Right lobe of liver (tissue), 6 donors: ENCODE measurements around the gene LZTR1. TPM values are rescaled to one million over a fixed set of nuclear protein-coding genes. Genes with fewer than 3 reads are reported as not detected.

Experiments used
- ATAC-seq, 4 donors: fragments of 200-7000 bp; cut with Tn5 transposase; one replicate each; pipeline ENCODE4 v1.9.1; 2020; ENCODE audit warnings: mild to moderate bottlenecking in 4 of 4, moderate library complexity in 4 of 4
- DNase-seq, 3 donors: peaks; one replicate each; pipeline ENCODE4 v3.0.0-alpha.2; 2020
- H3K27ac ChIP-seq, 3 donors: fragments of 200-600 bp; one replicate each; pipeline ENCODE4 v1.8.0; 2022
- H3K27me3 ChIP-seq, 2 donors: fragments of 200-600 bp; one replicate each; pipeline ENCODE4 v1.8.0; 2022
- H3K36me3 ChIP-seq, 4 donors: fragments of 200-600 bp; sonication (generic) in 1 of 4; one replicate each; pipeline versions ENCODE4 v1.5.1 to v1.8.0; 2017 to 2022; ENCODE audit warnings: control low read depth in 1 of 4
- H3K4me1 ChIP-seq, 4 donors: fragments of 200-600 bp; sonication (generic) in 1 of 4; one replicate each; pipeline versions ENCODE4 v1.5.1 to v1.8.0; 2017 to 2022; ENCODE audit warnings: control low read depth in 1 of 4
- H3K4me3 ChIP-seq, 3 donors: fragments of 200-600 bp; one replicate each; pipeline ENCODE4 v1.8.0; 2022
- H3K9me3 ChIP-seq, 4 donors: fragments of 200-600 bp; sonication (generic) in 1 of 4; one replicate each; pipeline versions ENCODE4 v1.5.1 to v1.8.0; 2017 to 2022; ENCODE audit warnings: control low read depth in 1 of 4
- POLR2A ChIP-seq: fragments of 450-650 bp; IDR thresholded peaks from one replicate; pipeline ENCODE4 v1.6.1; 2017; ENCODE audit warnings: antibody characterized with exemption, mild to moderate bottlenecking
- WGBS: methylation state at CpG from one replicate; pipeline ENCODE4 v1.1.6; 2018; ENCODE audit warnings: low coverage, low lambda C conversion rate; ENCODE audit not compliant: insufficient coverage; ENCODE audit errors: missing lambda C conversion rate; 5-methylcytosine and 5-hydroxymethylcytosine counted together
- intact Hi-C, 2 donors: fragments of 100-400 bp; cut with DNase I; formaldehyde crosslinking; loops; one replicate each; pipeline versions ENCODE4 v1.11.2 to v1.14.1; 2022
- total RNA-seq, 6 experiments: library from RNA; depleted of rRNA in 2 of 6; stranded (reverse); fragments of >200 nt in 2 of 6; fragmentation: NEBNext Ultra II Directional in 3 of 6; extraction: Animal tissue kit (Norgen Biotek cat#: 25700) in 3 of 6; gene quantifications; one replicate each; pipeline versions ENCODE4 v1.1.0 to v1.2.4, GENCODE V29; 2016 to 2023
- TF ChIP-seq, protein P1 (sequence below), 4 donors: fragments of 200-600 bp in 3 of 4; fragments of 450-650 bp in 1 of 4; IDR thresholded peaks; one replicate each; pipeline versions ENCODE4 v1.5.1 to v1.8.0; 2016 to 2022; ENCODE audit warnings: antibody characterized with exemption in 4 of 4, mild to moderate bottlenecking in 2 of 4
- donor health status: DM: no; HTN: yes; CAD: no.
- donor health status: DM: no; HTN: no; CAD: no.
- donor health status: DM: no; HTN: no; CAD: no.
- donor health status: DM: no; HTN: yes; CAD: no.
- donor health status: DM: no; HTN: yes; CAD: no.

LZTR1 gene
- total RNA-seq, 6 experiments from 2014 or later: 22.7 to 33.3 (median 27.0) TPM

GRCh38 chr22:21026783-21027692 lies 44.9 kb downstream of the LZTR1 start:
- Histone ChIP-seq H3K4me1 (no peaks in the 10 kb centered on the region), H3K27ac (no peak overlapping the region), H3K4me3 (no peak overlapping the region), H3K36me3 (no peaks in the 10 kb centered on the region), H3K27me3 (no peaks in the 10 kb centered on the region), H3K9me3 (no peaks in the 10 kb centered on the region)
- no peak for TF ChIP-seq POLR2A
- TF ChIP-seq, protein P1, sequence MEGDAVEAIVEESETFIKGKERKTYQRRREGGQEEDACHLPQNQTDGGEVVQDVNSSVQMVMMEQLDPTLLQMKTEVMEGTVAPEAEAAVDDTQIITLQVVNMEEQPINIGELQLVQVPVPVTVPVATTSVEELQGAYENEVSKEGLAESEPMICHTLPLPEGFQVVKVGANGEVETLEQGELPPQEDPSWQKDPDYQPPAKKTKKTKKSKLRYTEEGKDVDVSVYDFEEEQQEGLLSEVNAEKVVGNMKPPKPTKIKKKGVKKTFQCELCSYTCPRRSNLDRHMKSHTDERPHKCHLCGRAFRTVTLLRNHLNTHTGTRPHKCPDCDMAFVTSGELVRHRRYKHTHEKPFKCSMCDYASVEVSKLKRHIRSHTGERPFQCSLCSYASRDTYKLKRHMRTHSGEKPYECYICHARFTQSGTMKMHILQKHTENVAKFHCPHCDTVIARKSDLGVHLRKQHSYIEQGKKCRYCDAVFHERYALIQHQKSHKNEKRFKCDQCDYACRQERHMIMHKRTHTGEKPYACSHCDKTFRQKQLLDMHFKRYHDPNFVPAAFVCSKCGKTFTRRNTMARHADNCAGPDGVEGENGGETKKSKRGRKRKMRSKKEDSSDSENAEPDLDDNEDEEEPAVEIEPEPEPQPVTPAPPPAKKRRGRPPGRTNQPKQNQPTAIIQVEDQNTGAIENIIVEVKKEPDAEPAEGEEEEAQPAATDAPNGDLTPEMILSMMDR (IDR thresholded peaks at IDR 0.05): no peak
- DNase-seq (no peak), ATAC-seq (no peak)
- intact Hi-C loops: no loop called here
- 96% methylated on average over 5 of the region's 14 CpGs for WGBS

DNA sequence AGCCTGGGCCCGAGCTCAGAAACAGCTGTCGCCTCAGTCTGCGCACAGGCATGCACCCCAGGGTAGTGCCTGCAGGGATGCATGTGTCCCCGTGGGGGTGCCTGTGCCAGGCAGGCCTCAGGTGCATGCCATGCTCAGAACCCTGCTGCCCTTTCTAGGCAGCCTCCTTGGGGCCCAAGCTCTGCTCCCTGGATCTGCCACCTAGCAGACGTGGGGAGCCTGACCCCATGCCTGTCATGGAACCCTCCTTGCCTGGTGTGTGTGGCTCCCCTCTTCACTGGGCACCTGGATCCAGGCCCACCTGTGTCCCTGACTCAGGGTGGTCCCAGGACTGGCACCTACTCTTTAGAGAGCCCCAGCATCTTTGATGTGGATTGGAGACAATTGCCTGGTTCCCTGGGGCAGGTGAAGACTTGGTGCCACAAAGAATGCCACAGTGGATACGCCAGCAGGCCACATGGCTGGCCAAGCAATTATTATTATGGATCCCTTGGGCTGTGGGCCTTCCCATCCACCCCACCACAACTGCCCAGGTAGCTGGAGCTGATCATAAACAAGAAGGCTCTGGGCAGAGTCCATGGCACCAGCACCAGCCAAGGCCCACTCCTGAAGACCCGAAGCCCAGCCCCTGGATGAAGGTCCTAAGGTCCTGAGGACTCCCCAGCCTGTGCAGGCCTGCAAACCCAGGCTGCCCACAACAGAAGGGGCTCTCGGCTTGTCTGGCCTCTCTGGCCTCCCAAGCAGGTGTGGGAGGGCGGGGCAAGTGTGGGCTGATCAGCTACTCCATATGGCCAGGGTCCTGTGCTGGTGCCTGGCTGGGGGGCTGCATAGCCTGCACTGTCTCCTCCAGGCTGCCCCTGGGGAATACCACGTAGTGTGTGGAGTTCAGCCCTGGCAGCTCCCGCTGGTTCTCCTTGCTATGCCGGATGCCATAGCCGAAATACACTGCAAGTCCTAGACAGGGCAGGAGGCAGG lies 46.5 kb downstream of the LZTR1 start:
- Histone ChIP-seq H3K4me1 (no peaks in the 10 kb centered on the region), H3K9me3 (no peaks in the 10 kb centered on the region), H3K27ac (no peak overlapping the region), H3K27me3 (no peaks in the 10 kb centered on the region), H3K36me3 (no peaks in the 10 kb centered on the region), H3K4me3 (no peak overlapping the region)
- WGBS: no CpG with 5 or more reads among the region's 13 CpGs
- DNase-seq (no peak), ATAC-seq (no peak)
- intact Hi-C loops: no loop called here
- TF ChIP-seq POLR2A: no peak
- TF ChIP-seq, protein P1 (IDR thresholded peaks at IDR 0.05): no peak

- Histone ChIP-seq H3K36me3 (no peaks in the 10 kb centered on the region), H3K9me3 (no peaks in the 10 kb centered on the region), H3K27ac (no peak overlapping the region), H3K27me3 (no peaks in the 10 kb centered on the region), H3K4me3 (no peak overlapping the region), H3K4me1 (no peaks in the 10 kb centered on the region)
- no peak for DNase-seq
- no peak for ATAC-seq
- 70% methylated on average over 4 of the region's 12 CpGs for WGBS
- intact Hi-C loops: no loop called here
- TF ChIP-seq, protein P1 (IDR thresholded peaks at IDR 0.05): no peak
- TF ChIP-seq POLR2A: no peak
These were observed 47.5 kb downstream of the LZTR1 start for GRCh38 chr22:21029486-21030025.

DNA sequence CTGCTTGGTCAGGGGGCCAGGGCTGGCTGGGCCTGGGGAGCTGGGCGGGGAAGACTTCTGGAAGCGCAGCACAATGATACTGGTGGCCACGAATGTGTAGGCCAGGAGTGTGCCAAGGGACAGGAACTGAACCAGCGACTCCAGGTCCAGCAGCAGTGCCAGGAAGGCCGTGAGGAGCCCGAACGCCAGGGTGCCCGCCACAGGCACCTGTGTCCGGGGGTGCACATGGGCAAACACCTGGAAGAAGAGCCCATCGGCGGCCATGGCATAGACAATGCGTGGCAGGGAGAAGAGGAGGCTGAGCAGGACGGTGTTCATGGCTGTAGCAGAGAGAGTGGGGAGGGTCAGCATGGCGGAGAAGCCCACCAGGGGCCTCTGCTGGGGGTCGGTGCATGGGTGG lies 47.9 kb downstream of the LZTR1 start:
- TF ChIP-seq POLR2A: no peak
- TF ChIP-seq, protein P1 (IDR thresholded peaks at IDR 0.05): no peak
- intact Hi-C loops: no loop called here
- Histone ChIP-seq H3K27me3 (no peaks in the 10 kb centered on the region), H3K36me3 (no peaks in the 10 kb centered on the region), H3K9me3 (no peaks in the 10 kb centered on the region), H3K4me1 (no peaks in the 10 kb centered on the region), H3K4me3 (no peak overlapping the region), H3K27ac (no peak overlapping the region)
- WGBS: 66% methylated on average over 8 of the region's 15 CpGs
- DNase-seq (no peak), ATAC-seq (no peak)
